Activated naive CD8-positive, alpha-beta T cell treated with anti-CD3 and anti-CD28 coated beads, Interleukin-2, amount 50 U/mL, for 16 hours (primary cell): Measurements from ENCODE around the gene TMEM175.
"Not testable (repeated sequence)": the region's sequence is repeated elsewhere in the genome, so short reads cannot be mapped to it uniquely, and the experiment has no call there.

Experiments used
- DNase-seq: peaks from one replicate; pipeline ENCODE4 v3.0.0-alpha.2; 2020; ENCODE audit warnings: low read depth, low spot score

TMEM175 gene

DNA sequence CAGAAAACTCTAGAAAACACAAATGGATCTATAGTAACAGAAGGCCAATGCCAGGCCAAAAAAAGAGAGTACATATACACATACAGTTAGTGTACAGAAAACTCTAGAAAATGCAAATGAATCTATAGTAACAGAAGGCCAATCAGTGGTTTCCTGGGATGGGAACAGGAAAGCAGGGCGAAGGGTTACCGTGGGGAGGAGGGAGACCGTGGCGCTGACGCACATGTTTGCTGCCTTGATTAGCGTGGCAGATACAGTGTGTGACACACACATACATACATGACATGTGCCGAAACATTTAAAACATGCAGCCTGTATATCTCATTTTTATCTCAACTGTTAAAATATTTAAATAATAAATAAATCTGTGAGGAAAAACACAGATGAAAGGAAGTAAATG lies 14.8 kb upstream of the TMEM175 start:
- DNase-seq, result no peak

DNA sequence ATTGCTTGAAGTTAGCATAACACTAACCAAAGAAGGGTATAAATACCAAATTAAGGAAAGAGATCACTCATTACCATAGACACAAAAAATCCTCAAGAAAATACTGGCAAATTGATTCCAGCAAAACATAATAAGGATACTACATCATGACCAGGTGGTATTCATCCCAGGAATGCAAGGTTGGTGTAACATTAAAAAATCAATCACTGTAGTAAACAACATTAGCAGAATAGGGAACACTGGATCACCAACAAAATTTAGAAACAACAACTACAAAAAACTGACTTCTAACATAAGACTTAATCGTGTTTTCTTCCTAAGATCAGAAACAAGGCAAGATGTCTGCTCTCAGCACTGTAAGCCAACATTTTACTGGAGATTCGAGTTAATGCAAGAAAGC lies 14.3 kb upstream of the TMEM175 start:
- DNase-seq, result no peak

DNA sequence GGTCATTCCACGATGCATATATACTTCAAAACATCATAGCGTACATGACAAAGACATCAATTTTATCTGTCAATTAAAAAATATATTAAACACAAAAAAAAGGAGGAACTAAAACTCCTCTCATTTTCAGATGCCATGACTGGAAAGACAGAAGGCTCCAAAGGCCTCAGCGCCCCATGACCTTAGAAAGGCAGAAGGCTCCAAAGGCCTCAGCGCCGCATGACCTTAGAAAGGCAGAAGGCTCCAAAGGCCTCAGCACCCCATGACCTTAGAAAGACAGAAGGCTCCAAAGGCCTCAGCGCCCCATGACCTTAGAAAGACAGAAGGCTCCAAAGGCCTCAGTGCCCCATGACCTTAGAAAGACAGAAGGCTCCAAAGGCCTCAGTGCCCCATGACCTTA lies 13.7 kb upstream of the TMEM175 start:
- not testable (repeated sequence) for DNase-seq

DNA sequence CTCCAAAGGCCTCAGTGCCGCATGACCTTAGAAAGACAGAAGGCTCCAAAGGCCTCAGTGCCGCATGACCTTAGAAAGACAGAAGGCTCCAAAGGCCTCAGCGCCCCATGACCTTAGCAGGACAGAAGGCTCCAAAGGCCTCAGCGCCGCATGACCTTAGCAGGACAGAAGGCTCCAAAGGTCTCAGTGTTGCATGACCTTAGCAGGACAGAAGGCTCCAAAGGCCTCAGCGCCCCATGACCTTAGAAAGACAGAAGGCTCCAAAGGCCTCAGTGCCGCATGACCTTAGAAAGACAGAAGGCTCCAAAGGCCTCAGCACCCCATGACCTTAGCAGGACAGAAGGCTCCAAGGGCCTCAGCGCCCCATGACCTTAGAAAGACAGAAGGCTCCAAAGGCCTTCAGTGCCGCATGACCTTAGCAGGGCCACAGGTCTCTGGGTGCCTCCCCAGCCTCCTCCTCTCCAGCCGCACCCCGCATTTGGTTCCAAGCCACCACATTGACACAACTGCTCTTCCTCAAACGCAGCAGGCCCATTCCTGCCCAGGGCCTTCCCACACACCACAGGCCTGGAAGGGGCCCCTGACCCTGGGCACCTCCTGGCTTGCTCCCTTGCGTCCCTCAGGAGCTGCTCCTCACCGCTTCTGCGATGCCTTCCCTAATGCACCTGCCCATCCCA lies 13.1 kb upstream of the TMEM175 start:
- DNase-seq, result not testable (repeated sequence)

DNA sequence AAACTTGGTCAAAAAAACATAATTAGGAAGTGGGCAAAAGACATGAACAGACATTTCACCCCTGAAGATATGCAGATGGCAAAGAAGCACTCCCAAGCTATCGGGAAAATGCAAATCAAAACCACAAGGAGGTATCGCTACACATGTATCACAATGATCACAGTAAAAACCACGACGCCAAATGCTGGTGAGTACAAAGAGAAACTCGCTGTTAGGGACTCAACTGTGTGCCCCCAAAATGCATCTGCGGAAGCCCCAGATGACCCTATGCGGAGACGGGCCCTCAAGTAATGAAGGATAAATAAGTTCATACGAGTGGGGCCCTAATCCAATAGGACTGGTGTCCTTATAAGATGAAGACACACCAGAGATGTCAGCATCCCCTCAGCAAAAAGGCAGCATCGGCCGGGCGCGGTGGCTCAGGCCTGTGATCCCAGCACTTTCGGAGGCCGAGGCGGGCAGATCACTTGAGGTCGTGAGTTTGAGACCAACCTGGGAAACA lies 10.4 kb upstream of the TMEM175 start:
- DNase-seq, result no peak

DNA sequence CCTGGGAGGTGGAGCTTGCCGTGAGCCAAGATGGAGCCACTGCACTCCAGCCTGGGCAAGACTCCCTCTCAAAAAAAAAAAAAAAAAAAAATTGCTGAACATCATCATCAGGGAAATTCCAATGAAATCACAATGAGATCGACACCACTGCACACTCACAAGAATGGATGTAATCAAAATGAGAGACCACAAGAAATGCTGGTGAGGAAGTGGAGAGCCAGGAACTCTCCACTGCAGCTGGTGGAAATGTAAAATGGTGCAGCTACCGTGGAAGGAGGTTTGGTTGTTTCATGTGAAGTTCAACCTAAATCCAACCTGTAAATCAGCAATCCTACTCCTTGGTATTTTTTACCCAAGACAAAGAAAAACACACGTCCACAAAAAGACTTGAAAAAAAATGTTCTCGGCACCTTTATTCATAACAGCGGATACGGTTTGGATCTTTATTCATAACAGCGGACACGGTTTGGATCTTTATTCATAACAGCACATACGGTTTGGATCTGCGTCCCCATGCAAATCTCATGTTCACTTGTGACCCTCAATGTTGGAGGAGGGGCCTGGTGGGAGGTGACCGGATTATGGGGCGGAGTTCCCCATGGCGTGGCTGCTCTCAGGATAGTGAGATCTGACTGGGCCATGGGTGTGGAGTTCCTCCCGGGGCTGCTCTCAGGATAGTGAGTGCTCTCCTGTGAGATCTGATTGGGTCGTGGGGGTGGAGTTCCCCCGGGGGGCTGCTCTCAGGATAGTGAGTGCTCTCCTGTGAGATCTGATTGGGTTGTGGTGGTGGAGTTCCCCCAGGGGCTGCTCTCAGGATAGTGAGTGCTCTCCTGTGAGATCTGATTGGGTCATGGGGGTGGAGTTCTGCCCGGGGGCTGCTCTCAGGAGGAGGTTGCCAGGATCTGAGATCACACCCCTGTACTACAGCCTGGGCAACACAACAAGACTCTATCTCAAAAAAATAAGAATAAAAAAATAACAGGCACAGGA lies 7.9 kb upstream of the TMEM175 start:
- no peak for DNase-seq

DNA sequence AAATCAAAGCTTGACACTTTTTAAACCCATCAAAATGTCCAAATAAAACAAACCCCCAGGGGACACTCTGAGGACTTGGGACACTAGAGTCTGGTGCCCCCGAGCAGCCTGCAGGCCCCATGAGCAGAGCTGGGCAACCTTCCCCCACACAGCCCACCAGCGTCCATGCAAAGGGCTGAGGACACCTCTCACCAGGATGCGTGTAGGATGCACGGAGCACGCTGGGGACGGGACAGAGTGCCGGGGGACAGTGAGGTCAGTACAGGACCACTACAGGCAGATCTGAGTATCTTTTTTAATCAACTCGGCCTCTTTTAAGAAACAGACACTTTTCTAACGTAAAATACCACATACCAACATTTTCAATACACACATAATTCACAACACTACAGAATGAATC lies 7.1 kb upstream of the TMEM175 start:
- no peak for DNase-seq

DNA sequence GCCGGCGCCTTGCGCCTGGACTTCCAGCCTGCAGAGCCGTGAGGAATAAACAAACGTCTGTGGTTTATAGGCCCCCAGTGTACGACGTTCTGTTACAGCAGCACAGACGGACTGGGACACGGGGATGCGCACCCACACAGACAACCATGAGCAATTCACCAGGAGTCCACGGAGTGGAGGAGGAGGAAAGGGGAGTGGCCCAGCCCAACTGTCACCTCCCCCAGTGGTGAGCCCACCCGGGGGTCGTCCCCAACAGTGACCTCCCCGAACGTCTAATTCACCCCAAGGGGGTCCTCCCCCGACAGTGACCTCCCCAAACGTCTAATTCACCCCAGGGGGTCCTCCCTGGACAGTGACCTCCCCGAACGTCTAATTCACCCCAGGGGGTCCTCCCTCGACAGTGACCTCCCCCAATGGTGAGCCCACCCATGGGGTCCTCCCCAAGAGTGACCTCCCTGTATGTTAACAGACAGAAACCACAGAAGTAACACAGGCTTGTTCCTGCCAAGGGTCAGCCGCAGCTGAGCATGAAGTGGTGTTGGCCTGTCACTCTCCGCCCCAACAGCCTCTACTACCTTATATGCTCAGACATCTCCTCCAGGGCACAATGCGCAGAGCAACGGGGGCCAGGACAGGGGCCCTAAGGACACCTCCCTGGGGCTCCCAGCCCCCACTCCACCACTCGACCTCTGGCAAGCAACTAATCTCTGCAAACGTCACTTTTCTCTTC lies 6.3 kb upstream of the TMEM175 start:
- no peak for DNase-seq

DNA sequence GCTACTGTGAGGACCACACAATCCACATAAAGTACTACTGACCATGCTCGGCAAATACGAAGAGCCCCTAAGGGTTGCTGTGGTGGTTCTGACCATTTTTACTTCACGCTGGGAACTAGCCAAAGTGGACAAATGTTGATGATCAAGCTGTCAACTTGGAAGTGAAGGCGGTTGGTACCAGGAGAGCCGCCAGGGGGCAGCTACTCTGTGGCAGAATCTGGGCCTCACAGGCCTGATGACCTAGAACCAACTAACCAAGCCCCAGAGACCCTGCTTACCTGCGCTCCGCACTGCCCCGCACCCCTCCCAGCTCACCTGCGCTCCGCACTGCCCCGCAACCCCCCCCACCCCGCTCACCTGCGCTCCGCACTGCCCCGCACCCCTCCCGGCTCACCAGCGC lies 5.7 kb upstream of the TMEM175 start:
- no peak for DNase-seq

DNA sequence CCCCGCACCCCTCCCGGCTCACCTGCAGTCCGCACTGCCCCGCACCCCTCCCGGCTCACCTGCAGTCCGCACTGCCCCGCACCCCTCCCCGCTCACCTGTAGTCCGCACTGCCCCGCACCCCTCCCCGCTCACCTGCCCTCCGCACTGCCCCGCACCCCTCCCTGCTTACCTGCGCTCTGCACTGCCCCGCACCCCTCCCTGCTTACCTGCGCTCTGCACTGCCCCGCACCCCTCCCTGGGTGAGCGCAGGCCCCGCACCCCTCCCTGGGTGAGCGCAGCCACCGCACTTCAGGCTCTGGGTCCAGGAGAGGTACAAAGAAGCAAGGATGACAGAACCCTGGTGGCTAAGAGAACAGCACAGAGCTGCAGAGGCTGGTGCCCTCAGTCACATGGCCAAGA lies 4.7 kb upstream of the TMEM175 start:
- not testable (repeated sequence) for DNase-seq

DNA sequence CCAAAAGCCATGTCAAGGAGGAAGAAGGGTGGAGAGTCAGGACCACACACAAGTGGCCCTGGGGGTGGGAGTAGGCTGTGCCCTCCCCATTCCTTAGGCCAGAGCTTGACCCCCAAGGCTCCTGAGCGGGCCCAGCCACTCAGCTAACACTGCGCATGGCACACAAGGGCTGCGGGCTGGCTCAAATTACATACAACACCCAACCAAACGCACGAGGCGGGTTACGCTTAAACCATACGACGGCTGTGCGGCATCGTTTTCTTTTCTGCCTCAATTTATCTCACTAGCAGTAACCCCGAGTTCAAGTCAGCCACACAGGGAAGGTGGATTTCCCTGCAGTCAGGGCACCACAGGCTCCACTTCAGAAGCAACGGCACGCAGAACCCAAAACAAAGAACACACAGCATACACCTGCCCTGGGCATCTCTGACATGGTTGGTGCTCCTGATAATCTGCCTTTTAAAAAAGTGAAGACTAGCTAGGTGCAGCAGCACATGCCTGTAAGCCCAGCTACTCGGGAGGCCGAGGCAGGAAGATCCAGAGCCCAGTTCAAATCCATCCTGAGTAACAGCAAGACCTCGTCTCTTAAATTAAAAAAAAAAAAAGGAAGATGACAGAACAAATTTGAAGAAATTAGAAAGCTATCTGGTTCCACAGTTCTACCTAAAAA lies 3.0 kb upstream of the TMEM175 start:
- no peak for DNase-seq

DNA sequence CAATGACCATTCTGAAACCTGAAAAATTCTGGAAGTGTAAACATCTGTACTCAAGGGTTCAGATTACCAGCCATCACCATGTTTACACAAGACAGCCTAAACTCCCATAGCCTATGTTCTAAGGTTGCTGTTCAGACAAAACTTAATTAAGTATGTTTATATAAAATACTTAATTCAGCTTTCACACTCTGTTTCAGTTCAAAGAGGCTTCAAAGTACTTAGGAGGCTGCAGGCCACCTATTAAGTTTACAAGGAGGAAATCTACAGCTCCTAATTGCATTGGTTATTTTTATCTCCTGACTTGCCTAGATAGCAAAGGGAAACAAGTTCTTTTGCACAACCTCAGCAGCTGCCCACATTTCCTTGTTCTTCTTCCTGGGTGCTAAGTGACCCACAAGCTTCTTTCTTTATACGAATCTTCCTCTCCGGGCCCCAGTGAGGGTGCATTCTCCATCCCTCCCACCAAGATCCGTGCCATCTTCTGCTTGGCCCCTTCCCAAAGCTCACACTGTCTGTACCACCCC lies 2.2 kb upstream of the TMEM175 start:
- no peak for DNase-seq

DNA sequence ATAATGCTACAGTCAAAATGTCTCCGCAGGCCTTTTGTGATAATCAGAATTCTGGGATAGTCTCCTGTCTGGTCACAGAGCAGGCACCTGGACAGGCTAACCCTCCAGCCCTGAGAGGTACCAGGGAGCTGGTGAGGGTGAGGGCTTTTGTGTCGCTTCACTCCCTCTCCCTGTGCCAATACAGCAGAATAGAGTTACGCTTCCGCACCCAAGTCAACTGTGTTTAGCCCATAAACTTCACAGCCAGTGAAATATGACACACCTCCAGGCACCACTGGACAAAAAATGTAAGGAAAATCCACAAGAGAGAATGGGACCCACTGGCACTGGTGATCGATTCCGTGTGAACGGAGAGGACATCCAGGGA lies 1.4 kb upstream of the TMEM175 start:
- DNase-seq, result no peak

DNA sequence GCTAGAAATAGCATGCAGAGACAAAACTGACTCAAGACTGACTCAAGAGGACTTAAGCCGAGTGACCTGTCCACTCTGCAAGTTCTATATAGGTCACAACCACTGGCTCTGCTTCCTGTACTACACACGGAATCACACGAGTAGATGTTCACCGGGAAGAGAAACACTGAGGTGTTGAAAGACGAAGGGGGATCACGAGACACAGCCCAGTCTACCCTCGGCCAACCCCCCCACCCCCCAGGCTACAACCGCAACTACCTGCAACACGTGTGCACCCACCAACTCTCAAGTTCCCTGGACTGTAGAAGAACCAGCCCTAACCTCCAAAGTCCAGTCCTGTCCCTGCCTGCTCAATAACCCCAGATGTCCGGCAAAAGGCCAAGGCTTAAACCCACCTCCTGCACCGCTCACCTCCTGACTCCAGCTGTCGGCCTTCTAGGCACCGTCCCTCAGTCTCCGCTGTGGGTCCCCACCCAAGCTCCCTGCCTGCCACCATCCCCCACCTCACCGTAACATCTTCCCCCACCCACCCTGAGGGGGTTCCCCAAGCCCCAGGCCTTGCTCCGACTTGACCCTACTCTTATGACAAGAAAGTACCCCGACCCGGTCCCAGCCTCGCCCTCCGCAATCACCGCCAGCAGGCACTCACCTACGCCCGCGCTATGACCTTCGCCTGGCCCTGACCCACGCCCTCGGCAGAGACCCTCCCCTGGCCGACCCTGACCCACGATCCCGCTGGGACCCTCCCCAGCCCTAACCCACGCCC lies 883 bp upstream of the TMEM175 start:
- DNase-seq, result no peak

DNA sequence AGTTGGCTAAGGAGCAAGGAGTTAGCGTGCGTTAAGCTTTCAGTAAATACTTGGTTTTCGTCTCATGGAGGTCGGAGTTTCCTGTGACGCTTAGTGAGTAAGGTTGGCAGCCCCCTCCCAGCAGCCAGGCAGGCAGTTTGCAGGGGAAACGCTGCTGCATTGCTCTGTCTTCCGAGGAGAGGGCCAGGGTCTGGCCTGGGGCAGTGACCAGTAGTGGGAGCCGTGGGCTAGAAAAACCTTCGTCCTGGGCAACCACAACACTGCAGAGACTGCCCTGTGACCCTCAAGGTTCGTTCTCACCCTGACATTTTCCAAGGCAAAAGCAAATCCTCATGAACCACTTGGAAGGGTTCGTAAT lies 432 bp downstream of the TMEM175 start:
- DNase-seq, result no peak

DNA sequence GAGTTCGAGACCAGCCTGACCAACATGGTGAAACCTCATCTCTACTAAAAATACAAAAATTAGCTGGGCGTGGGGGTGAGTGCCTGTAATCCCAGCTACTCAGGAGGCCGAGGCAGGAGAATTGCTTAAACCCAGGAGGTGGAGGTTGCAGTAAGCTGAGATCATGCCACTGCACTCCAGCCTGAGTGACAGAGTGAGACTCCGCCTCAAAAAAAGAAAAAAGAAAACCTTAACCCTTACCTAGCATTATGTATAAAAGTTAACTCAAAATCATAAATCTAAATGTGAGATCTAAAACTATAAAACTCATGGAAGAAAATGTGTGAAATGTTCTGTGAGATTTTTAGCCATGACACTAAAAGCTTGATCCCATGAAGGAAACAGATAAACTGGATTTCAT lies 7.2 kb downstream of the TMEM175 start:
- DNase-seq, result not testable (repeated sequence)

DNA sequence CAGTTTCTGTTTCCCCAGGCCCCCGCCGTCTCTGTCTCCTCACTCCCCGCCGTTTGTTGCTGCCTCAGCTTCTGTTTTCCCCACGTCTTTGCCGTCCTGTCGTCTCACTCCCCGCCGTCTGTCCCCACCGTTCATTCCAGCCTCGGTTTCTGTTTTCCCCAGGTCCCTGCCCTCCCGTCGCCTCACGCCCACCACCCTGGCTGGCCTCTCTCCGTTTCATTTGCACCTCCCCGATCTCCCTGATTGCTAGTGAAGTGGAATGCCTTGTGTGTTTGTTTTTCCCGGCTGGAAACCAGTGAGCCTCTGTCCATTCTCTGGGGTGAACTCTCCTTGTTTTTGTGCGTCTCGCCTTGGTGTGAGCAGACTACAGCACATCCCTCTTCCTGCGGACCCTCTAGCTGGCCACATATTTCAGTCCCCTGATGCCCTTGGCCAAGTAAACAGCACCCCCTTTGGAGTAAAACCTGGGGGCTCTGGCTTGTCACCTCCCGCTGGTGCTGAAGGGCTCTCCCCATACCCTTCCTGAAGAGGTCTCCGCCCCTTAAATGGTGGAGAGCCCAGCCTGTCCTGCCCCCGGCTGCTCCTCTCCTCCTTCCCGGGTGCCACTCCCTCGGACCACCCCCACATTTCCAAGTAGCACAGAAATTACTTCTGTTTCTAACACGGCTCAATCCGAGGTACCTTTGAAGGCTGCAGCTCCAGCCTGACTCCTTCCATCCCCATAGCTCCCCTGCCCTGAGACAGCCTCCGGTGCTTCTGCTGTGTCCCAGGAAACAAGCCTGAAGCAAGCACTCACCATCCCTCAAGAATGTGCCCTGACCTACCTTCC lies 13.2 kb downstream of the TMEM175 start:
- no peak for DNase-seq

DNA sequence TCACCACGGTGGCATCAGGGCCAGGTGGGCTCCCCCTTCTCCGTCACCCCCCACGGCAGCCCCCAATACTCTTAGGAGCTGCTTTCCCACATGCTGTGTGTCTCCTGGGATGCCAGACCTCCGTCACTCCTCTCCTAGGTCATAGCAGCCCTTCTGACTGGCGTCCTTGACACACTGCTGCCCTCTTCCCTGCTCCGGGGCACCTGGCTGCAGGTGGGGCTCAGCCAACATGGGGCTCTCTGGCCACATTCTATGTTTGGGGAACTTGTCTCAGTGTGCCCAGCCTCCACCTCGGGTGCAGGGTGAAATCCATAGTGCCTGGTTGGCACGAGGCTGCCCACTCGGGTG lies 13.8 kb downstream of the TMEM175 start:
- DNase-seq, result no peak

DNA sequence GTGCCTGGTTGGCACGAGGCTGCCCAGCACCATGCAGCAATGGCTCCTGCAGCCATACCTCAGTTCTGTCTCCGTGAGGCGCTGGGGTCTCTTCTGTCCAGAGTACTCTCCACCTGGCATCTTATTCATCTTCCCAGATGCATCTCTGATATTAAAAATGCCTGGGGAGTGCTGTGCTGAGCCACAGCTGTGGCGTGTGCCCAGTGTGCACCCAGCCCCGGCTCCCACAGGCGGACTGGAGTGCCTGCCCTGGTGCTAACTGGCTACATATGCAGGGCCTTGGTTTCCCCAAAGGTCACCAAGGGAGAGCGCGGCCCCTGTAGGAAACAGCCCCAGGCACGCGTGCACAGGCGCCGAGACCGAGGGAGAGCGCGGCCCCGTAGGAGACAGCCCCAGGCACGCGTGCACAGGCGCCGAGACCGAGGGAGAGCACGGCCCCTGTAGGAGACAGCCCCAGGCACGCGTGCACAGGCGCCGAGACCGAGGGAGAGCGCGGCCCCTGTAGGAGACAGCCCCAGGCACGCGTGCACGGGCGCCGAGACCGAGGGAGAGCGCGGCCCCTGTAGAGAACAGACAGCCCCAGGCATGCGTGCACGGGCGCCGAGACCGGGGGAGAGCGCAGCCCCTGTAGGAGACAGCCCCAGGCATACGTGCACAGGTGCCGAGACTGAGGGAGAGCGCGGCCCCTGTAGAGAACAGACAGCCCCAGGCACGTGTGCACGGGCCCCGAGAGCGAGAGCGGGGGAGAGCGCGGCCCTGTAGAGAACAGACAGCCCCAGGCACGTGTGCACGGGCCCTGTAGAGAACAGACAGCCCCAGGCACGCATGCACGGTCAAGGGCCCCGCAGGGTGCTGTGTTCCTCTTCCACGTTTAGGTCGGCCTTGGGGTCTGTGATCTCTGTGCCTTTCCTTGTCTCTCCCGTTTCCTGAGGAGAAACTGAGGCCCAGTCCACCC lies 14.5 kb downstream of the TMEM175 start:
- no peak for DNase-seq
